ENCODE data around the gene CPNE6. TPM values are rescaled to one million over a fixed set of nuclear protein-coding genes. Genes with fewer than 3 reads are reported as not detected.

Gene CPNE6
- polyA plus RNA-seq, 1 donor (not counting 4 experiments of a cell fraction or from before 2014, with no cell fraction given): not detected

DNA sequence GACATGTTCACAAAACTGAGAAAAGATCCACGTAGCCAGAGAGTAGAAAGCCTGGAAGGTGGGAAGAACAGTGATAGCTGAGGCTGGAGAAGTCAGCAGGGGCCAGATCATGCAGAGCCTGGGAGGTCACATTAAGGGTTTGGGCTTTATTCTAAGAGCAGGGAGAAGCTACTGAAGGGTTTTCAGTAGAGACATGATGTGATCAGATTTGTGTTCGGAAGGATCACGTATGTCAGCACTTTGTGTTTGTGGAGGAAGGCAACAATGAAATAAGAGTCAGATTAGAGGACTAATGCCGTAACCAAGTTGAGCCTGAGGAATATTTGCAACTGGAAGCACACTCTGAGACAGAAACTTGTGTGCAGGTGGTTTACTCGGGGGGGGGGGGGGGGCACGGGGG is 18.5 kb downstream of the CPNE6 start:
- TF ChIP-seq EZH2 (IDR thresholded peaks at IDR 0.05; ENCODE audit: low read length) (no peak), CTCF (optimal IDR thresholded peaks at IDR 0.05 in 1 of 3, IDR thresholded peaks at IDR 0.05 in 1 of 3, conservative IDR thresholded peaks at IDR 0.05 in 1 of 3; ENCODE audit: extremely low read depth in 1 of 3, insufficient read depth in 2 of 3, low read length in 3 of 3) (no peak)
- H3K79me2 ChIP-seq (ENCODE audit: control insufficient read depth, insufficient read depth, low read length): no peaks in the 10 kb centered on the region
- H3K4me2 ChIP-seq (ENCODE audit: control insufficient read depth, extremely low read depth, insufficient read depth, low read depth, low read length): no peak overlapping the region
- no peak overlapping the region for H3K27ac ChIP-seq (ENCODE audit: control insufficient read depth, insufficient read depth, low read length)
- H3K9me3 ChIP-seq (ENCODE audit: control insufficient read depth, low read depth, low read length): no peaks in the 10 kb centered on the region
- FAIRE-seq (no peak), DNase-seq (ENCODE audit: low read depth, low spot score) (no peak)
- no peaks in the 10 kb centered on the region for H3K9me1 ChIP-seq (ENCODE audit: control insufficient read depth, extremely low read depth, insufficient read depth, low read length)
- H3K36me3 ChIP-seq (ENCODE audit: control insufficient read depth in 2 of 2, extremely low read depth in 1 of 2, insufficient read depth in 2 of 2, low read length in 2 of 2): no peaks in the 10 kb centered on the region
- no peak overlapping the region for H3K4me3 ChIP-seq (ENCODE audit: control insufficient read depth in 2 of 3, extremely low read depth in 1 of 3, insufficient read depth in 2 of 3, low read depth in 1 of 3, low read length in 3 of 3)
- no peaks in the 10 kb centered on the region for H3K27me3 ChIP-seq (ENCODE audit: control insufficient read depth, extremely low read depth, insufficient read depth, low read length)
- H3K9ac ChIP-seq (ENCODE audit: control insufficient read depth, extremely low read depth, insufficient read depth, low read length): no peak overlapping the region
- dilution Hi-C loops (cut with MboI; ENCODE audit: extremely low pct_ligation_motif_present, low sequenced_read_pairs): no loop called here
- no peaks in the 10 kb centered on the region for H4K20me1 ChIP-seq (ENCODE audit: control insufficient read depth, extremely low read depth, insufficient read depth, low read length)
- no peak overlapping the region for H2AFZ ChIP-seq (ENCODE audit: control insufficient read depth, low read length)
- H3K4me1 ChIP-seq (ENCODE audit: control insufficient read depth, extremely low read depth, insufficient read depth, low read length): peaks cover 9% of the 10 kb centered on the region

DNA sequence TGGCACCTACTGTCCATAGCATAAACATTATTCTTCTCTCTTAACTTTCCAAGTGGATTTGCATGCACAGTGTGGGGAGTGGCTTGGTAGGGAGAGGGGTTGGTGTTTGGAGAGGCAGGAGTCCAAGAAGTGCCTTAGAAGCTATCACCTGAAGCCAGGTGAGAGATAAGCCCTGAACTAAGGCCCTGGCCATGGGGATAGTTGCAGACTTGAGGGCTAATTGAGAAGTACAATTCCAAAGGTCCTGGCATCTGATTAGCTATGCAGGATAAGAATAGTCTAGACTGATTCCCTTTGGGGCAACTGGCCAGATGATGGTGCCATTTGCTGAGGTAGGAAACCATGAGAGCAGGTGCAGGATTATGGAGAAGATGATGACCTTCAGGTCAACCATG is 20.7 kb downstream of the CPNE6 start:
- no peaks in the 10 kb centered on the region for H3K9me1 ChIP-seq (ENCODE audit: control insufficient read depth, extremely low read depth, insufficient read depth, low read length)
- FAIRE-seq: no peak
- dilution Hi-C loops (cut with MboI; ENCODE audit: extremely low pct_ligation_motif_present, low sequenced_read_pairs): no loop called here

More for the DNA sequence above, 20.7 kb downstream of the CPNE6 start:
- Histone ChIP-seq H3K27ac (ENCODE audit: control insufficient read depth, insufficient read depth, low read length) (no peak overlapping the region), H3K79me2 (ENCODE audit: control insufficient read depth, insufficient read depth, low read length) (peaks cover 2% of the 10 kb centered on the region), H3K4me3 (ENCODE audit: control insufficient read depth in 2 of 3, extremely low read depth in 1 of 3, insufficient read depth in 2 of 3, low read depth in 1 of 3, low read length in 3 of 3) (no peak overlapping the region), H3K9me3 (ENCODE audit: control insufficient read depth, low read depth, low read length) (no peaks in the 10 kb centered on the region), H3K27me3 (ENCODE audit: control insufficient read depth, extremely low read depth, insufficient read depth, low read length) (no peaks in the 10 kb centered on the region), H3K4me1 (ENCODE audit: control insufficient read depth, extremely low read depth, insufficient read depth, low read length) (peaks cover 17% of the 10 kb centered on the region), H2AFZ (ENCODE audit: control insufficient read depth, low read length) (no peak overlapping the region), H4K20me1 (ENCODE audit: control insufficient read depth, extremely low read depth, insufficient read depth, low read length) (no peaks in the 10 kb centered on the region), H3K36me3 (ENCODE audit: control insufficient read depth in 2 of 2, extremely low read depth in 1 of 2, insufficient read depth in 2 of 2, low read length in 2 of 2) (peaks cover 0 to 9% of the 10 kb centered on the region in 2 experiments), H3K4me2 (ENCODE audit: control insufficient read depth, extremely low read depth, insufficient read depth, low read depth, low read length) (no peak overlapping the region), H3K9ac (ENCODE audit: control insufficient read depth, extremely low read depth, insufficient read depth, low read length) (no peak overlapping the region)
- TF ChIP-seq CTCF (optimal IDR thresholded peaks at IDR 0.05 in 1 of 3, IDR thresholded peaks at IDR 0.05 in 1 of 3, conservative IDR thresholded peaks at IDR 0.05 in 1 of 3; ENCODE audit: extremely low read depth in 1 of 3, insufficient read depth in 2 of 3, low read length in 3 of 3): no peak
- no peak for DNase-seq (ENCODE audit: low read depth, low spot score)
